ENCODE measurements around the gene SLC48A1.

Gene SLC48A1

GRCh38 chr12:47783821-47784819, 11.1 kb downstream of the SLC48A1 start:
- Mint-ChIP-seq H3K4me1 (peaks cover 20% of the 10 kb centered on the region), H3K27me3 (ENCODE audit: low read depth, poor library complexity) (peaks cover 2% of the 10 kb centered on the region), H3K4me3 (no peak overlapping the region), H3K36me3 (ENCODE audit: low read depth) (peaks cover 41% of the 10 kb centered on the region), H3K9me3 (no peaks in the 10 kb centered on the region), H3K27ac (no peak overlapping the region)
- no peak for DNase-seq
- TF ChIP-seq CTCF (IDR thresholded peaks at IDR 0.05): no peak

GRCh38 chr12:47785036-47785886, 12.2 kb downstream of the SLC48A1 start:
- no peak overlapping the region for H3K27ac Mint-ChIP-seq

GRCh38 chr12:47785887-47786661, 13.0 kb downstream of the SLC48A1 start:
- TF ChIP-seq CTCF (IDR thresholded peaks at IDR 0.05): no peak
- no peak for DNase-seq
- Mint-ChIP-seq H3K27ac (no peak overlapping the region), H3K27me3 (ENCODE audit: low read depth, poor library complexity) (no peaks in the 10 kb centered on the region), H3K36me3 (ENCODE audit: low read depth) (peaks cover 53% of the 10 kb centered on the region), H3K4me3 (no peak overlapping the region), H3K9me3 (no peaks in the 10 kb centered on the region), H3K4me1 (peaks cover 15% of the 10 kb centered on the region)

More at GRCh38 chr12:47785036-47785886, 12.2 kb downstream of the SLC48A1 start:
- H3K4me3 Mint-ChIP-seq: no peak overlapping the region
- H3K9me3 Mint-ChIP-seq: no peaks in the 10 kb centered on the region
- H3K36me3 Mint-ChIP-seq (ENCODE audit: low read depth): peaks cover 47% of the 10 kb centered on the region
- peaks cover 15% of the 10 kb centered on the region for H3K4me1 Mint-ChIP-seq
- TF ChIP-seq CTCF (IDR thresholded peaks at IDR 0.05): no peak
- no peaks in the 10 kb centered on the region for H3K27me3 Mint-ChIP-seq (ENCODE audit: low read depth, poor library complexity)
- DNase-seq: no peak

- peaks cover 53% of the 10 kb centered on the region for H3K36me3 Mint-ChIP-seq (ENCODE audit: low read depth)
- H3K27me3 Mint-ChIP-seq (ENCODE audit: low read depth, poor library complexity): no peaks in the 10 kb centered on the region
- H3K4me3 Mint-ChIP-seq: no peak overlapping the region
- peaks cover 15% of the 10 kb centered on the region for H3K4me1 Mint-ChIP-seq
- TF ChIP-seq CTCF (IDR thresholded peaks at IDR 0.05): no peak
- DNase-seq: no peak
- no peaks in the 10 kb centered on the region for H3K9me3 Mint-ChIP-seq
- H3K27ac Mint-ChIP-seq: no peak overlapping the region
Measured at GRCh38 chr12:47786662-47787280, 13.7 kb downstream of the SLC48A1 start.

- peaks cover 57% of the 10 kb centered on the region for H3K36me3 Mint-ChIP-seq (ENCODE audit: low read depth)
- H3K9me3 Mint-ChIP-seq: no peaks in the 10 kb centered on the region
- no peaks in the 10 kb centered on the region for H3K27me3 Mint-ChIP-seq (ENCODE audit: low read depth, poor library complexity)
- H3K27ac Mint-ChIP-seq: peak overlapping the region; percentile 60
- no peak overlapping the region for H3K4me3 Mint-ChIP-seq
- no peak for TF ChIP-seq CTCF (IDR thresholded peaks at IDR 0.05)
- H3K4me1 Mint-ChIP-seq: peaks cover 13% of the 10 kb centered on the region
- no peak for DNase-seq
Measured at GRCh38 chr12:47787596-47788319, 14.7 kb downstream of the SLC48A1 start.

Measured in nephron progenitor cell (in vitro differentiated cells).